T47D (cell line): ENCODE measurements around the gene FOXM1.
A peak's percentile ranks its signal among the peaks of the same experiment; 100 is the strongest.

Experiments used
- DNase-seq, 2 experiments: peaks; one replicate each; pipeline versions ENCODE4 v3.0.0 to v3.0.0-alpha.2; 2011 to 2012; ENCODE audit warnings: low read depth in 1 of 2, low spot score in 1 of 2
- JUND ChIP-seq: IDR thresholded peaks from 2 replicates; pipeline ENCODE4 v1.6.1; 2012; ENCODE audit warnings: low read depth
- in situ Hi-C: cut with HindIII; loops from 2 replicates; pipeline ENCODE4 v1.10.0; 2016; ENCODE audit warnings: low sequenced_read_pairs, low pct_unique_long_range_greater_than_20kb

Gene FOXM1

DNA sequence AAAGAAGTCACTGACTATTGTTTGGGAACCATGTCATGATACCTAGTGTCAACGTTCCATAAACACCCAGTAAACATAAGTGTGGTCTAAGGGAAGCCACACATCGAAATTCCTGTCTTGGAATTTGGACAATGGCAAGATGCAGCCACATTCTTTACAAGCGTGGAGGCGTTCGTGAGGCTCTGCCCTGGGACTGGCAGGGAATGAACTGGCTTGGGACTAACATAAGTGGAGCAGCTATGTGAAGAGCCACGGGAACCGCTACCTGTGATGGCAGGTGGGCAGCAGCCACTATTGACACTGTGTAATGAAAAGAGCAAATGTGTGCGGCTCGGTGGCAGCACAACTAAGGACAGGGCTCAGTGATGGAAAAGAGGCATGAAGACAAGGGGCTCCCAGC is 32.2 kb downstream of the FOXM1 start:
- peak in 1 of 2 experiments; percentile 41 for DNase-seq
- in situ Hi-C loops = no loop called here
- TF ChIP-seq JUND = no peak

DNA sequence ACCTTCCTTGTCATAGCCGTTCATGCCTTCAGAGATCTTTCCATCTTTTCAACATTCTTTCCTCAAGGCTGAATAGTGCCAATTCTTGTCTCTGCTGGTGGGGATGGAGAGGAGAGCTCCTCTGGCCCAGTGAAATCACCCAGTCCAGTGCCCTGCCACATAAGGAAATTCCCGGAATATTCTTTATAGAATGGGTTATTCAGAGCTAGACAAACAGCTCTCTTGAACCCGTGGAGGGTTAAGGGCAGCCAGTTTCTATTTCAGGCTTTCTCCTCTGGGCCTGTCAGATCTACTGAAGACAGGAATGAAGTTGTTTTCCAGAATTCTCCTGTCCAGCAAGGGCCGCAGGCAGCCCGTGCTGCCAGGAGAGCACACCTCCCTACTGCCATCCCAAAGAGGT is 34.0 kb downstream of the FOXM1 start:
- DNase-seq = no peak
- in situ Hi-C loops = no loop called here
- TF ChIP-seq JUND = no peak

DNA sequence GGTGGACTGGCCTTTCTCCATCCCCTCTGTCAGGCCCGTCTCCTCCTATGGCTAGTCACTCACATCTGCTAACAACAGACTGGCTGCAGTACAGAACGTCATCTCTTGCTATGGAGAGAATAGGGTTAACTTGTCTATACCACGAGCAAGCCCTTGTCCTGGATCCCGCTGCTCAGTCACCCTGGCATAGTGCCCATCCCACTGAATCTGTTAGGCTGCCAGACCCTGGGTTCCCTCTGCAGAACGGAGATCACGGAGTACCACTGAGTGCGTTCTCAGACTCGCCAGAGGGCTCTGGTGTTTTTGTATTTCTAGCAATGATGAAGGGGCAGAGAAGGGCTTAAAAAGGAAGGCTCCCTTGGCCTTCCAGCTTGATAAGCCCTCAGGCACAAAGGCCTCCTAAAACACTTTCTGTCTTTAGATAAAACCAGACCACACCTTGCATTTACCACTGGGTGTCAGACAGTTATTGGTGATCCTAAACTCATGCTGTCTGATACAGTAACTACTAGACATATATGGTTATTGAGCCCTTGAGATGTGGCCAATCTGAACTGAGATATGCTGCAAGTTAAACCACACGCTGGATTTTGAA is 35.8 kb downstream of the FOXM1 start:
- in situ Hi-C loops = no loop called here
- DNase-seq = no peak
- no peak for TF ChIP-seq JUND

DNA sequence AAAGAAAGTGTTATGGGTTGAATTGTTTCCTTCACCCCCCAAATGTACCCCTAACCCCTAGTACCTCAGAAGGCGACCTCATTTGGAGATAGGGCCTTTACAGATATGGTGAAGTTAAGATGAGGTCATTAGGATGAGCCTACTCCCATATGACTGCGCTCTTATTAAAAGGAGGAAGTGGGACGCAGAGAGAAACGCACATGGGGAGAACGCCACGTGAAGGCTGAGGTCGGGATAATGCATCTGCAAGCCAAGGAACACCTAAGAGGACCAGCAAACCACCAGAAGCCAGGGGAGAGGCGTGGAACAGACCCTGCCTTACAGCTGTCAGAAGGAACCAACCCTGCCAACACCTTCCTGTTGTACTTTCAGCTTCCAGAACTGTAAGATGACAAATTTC is 40.4 kb downstream of the FOXM1 start:
- DNase-seq = no peak
- in situ Hi-C loops = no loop called here
- no peak for TF ChIP-seq JUND

DNA sequence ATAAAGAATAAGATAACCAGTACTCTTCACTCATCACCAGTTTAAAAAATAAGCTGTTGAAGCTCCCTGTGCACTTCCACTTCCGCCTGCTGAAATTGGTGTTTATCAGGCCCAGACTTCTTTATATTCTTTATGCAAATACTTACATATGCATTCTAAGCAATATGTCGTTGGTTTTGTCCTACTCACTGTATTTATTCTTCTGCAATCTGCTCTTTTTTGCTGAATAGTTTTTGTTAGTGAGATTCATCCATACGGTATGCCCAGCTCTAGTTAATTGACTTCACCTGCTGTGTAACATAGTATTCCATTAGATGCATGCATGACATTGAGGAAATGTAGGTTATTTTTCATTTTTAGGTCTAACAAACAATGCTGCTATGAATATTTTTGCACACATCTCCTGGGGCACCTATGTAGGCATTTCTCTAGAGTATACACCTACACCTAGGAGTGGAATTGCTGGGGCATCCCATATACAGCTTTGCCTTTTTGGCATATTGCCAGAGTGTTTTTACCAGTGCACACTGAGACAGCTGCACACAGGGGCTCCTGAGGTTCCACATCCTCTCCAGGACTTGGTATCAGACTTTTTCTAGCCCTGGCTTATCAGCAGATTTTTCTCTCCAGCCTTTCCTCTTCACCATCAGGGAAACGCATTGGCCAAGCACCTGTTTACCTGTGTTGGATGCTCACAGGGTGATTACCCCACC is 41.1 kb downstream of the FOXM1 start:
- no peak for TF ChIP-seq JUND
- in situ Hi-C loops = no loop called here
- no peak for DNase-seq

DNA sequence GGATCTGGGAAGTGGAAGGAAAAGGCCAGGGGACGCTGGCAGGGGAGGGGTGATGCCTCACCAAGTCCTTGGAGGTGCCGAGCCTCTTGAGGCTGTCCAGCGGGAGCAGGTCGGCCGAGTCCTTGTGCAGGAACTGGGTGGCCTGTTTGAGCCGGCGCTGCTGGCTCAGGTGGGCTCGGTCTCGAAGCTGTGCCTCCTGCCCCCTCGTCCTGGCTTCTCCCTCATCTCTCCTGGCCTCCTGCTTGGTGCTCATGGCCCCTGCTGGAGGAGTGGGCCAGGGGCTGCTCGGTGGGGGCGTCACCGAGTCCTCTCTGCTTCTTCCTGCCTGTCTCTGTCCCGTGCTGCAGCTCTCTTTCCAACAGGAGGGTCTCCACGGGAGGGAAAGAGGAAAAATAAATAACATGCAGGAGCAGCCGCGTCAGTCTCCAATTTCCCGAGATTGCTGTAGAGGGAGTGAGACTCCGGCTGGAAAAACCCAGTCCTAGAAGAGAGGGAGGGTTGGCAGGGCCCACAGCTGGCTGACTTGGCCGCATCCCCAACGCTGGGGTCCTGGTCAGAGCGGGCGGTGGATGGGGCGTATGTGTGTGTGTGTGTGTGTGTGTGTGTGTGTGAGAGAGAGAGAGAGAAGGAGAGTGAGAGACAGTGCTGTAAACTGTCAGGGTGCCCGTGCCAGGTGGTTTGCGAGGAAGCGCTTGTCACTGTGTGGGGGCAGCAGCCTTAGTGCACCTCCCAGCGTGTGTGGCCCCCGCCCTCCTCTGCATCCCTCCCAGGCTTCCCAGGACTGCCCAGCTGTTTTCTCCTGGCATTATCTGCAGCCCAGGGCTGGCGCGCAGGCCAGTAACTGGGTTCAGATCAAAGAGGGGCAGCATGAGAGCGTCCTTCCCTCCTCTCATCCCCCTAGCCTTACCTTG is 42.1 kb downstream of the FOXM1 start, which contains the start of gene NRIP2:
Gene NRIP2 (minus strand): TSS at position 455 of the 911 bp plus-strand sequence. CDS start 52 bp downstream, at position 403.
- no peak for DNase-seq
- TF ChIP-seq JUND = no peak
- in situ Hi-C loops = no loop called here

DNA sequence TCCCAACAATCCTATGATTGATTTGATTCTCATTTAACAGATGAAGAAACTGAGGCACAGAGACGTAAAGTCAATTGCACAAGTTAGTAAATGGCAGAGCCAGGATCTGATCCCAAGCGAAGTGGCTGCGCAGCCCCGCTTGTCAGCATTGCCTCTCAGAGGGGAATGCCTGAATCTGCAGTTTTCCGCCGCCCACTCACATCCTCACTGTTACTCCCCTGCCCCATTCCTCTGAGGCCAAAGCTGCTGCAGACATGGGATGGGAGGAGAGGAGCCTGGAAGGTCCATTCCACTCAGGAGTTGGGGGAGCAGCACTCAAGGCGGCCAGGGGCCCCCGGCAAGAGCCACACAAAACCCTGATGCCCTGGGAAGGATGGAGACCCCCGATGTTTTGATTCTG is 43.2 kb downstream of the FOXM1 start:
- in situ Hi-C loops = no loop called here
- DNase-seq = no peak
- no peak for TF ChIP-seq JUND

DNA sequence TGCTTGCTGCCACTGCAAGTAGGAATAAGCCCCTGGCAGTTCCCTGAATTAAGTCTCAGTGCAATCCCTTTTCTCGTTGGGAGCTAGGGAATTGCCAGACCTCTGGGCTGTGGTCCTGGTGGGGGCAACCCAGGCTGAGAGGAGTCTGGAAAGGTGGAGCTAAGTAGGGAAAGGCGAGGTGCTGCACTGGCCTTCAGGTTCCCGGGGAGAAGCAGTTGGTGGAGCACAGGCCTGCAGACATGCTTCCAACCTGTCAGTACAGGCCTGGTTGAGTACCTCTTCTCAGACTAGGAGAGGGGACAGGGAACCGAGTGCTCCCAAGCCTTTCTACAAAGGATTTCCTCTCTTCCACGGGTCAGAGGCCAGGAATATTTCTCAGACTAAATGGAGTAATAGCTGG is 43.6 kb downstream of the FOXM1 start:
- in situ Hi-C loops = no loop called here
- no peak for TF ChIP-seq JUND
- DNase-seq = no peak

DNA sequence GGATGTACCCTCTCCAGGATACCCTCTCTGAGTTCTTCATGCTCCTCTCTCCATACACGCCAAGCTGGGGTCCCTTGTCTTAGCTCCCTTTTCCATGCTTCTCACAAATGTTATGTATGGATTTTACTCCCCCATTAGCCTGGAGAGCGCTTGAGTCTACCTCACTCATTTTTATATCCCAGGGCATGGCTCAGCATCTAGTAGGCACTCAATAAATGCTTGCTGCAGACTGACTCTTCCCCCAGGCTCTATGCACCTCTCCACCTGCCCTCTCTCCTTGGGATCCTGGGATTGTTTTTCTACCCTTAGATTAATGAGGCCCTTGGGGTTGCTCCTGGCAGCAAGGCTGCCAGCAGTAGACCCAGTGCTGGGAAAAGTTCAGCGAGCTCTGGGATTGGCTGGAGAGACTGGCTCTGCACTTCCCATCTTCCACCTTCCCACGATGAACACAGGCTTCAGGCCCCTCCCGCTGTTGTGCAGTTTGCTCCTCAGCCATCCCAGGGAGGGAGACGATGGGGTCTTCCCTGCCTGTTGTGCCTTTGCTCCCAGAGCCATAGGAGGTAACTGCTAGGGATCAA is 44.3 kb downstream of the FOXM1 start:
- in situ Hi-C loops = no loop called here
- no peak for TF ChIP-seq JUND
- no peak for DNase-seq

DNA sequence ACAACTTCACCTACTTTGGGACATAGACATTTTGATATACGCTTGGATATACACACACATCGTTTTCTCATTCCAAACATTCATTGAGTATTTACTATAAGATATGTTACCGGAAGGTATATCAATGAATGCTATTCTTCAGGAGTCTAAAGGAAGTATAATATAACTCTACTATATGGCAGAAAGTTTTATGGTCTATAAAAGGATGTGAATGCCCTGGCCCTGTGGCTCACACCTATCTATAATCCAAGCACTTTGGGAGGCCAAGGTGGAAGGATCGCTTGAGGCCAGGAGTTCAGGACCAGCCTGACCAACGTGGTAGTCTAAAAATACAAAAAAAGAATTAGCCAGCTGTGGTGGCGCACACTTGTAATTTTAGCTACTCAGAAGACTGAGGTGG is 47.7 kb downstream of the FOXM1 start:
- in situ Hi-C loops = no loop called here
- TF ChIP-seq JUND = no peak
- DNase-seq = no peak

DNA sequence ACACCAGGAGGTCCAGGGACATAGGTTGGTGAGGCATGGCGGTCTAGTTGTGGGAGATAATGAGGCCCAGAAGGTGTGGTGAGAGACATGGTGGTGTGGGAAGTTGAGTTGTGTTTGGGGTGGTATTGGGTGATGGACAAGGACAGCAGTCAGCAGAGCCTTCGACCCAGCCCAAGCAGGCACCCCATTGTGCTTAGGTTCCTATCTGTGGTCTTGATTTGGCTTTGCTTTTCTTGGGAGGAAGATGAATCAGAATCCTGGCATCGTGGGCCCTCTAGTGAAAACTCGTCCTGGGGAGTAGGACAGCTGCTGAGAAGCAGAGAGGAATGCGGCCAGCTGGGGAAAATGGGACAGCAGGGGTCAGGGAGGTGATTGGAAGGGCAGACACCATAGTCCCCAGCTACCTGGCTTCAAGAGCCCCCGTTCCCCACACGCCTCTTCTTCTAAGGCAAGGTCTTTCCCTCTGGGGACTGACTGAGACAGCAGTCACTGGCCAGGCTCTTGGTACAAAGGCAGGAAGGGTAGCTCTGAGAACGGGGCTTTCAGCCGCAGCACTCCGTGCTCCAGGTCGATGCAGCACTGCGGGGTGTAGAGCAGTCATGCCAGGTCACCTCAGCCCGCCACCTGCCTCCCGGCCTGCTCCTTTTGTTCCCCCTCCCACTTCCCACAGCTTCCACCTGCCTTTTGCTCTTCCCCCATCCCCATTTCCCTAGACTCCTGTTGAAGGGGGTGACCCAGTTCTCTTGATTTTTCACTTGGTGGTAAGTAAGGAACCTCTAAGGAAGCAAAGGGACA is 50.1 kb downstream of the FOXM1 start:
- TF ChIP-seq JUND = no peak
- in situ Hi-C loops = no loop called here
- DNase-seq = no peak

DNA sequence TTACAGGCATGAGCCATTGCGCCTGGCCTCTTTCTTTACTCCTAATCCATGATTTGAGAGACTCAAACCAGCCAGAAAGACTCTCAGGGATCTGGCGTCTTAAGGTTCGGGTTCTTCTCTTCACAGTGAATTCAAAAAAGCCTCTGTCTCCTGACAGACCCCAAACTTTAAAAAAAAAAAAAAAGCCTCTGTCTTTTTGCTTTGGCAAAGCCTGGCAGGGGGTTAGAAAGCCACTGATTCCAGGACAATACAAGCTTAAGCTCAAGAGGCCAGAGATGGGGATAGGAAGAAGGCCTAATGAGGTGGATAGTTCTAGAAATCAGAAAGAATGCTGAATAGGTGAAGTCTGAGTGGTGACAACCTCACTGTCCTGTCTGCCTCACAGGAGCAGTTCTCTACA is 50.9 kb downstream of the FOXM1 start:
- no peak for TF ChIP-seq JUND
- DNase-seq = no peak
- in situ Hi-C loops = no loop called here
